Erythroblast (primary cell): Measurements from ENCODE around the gene SPOP.

Source experiments
- GATA1 ChIP-seq: IDR thresholded peaks from 2 replicates; pipeline ENCODE4 v1.6.1; 2011; ENCODE audit warnings: low read depth, mild to moderate bottlenecking, control low read depth, low read length, moderate library complexity
- POLR2A ChIP-seq: IDR thresholded peaks from 2 replicates; pipeline ENCODE4 v1.6.1; 2011; ENCODE audit warnings: mild to moderate bottlenecking, low read length

DNA sequence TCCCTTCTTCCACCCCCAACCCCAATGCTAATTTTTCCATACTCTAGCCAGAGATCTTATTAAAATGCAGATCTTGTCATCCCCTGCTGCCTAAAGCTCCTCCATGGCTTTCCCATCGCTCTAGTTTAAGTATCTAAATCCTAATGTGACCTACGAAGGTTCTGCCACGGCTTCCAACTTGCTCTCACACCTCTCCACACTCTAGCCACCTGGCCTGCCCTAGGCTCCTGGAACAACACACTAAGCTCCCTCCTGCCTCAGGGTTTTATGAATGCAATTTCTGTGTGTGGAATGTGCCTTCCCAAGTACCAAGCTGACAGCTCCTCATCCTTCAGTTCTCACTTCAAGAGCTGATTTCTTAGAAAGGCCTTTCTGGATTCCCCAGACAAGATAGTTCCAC, 85.6 kb downstream of the SPOP start:
- TF ChIP-seq POLR2A (no peak), GATA1 (no peak)
